Ureter (tissue), 1 donor: Measurements from ENCODE around the gene HMGN2. TPM values are rescaled to one million over a fixed set of nuclear protein-coding genes. Genes with fewer than 3 reads are reported as not detected.
"Not testable (repeated sequence)": the region's sequence is repeated elsewhere in the genome, so short reads cannot be mapped to it uniquely, and the experiment has no call there.

ENCODE experiments used
- DNase-seq: peaks from one replicate; pipeline ENCODE4 v3.0.0-alpha.2; 2020; ENCODE audit warnings: low spot score
- total RNA-seq: library from RNA; stranded (reverse); gene quantifications from one replicate; pipeline ENCODE4 v1.2.4, GENCODE V29; 2023
- donor health status: DM: yes; HTN: yes; CAD: no.

Gene HMGN2
- total RNA-seq, 1 donor from 2014 or later, result 400 TPM

GRCh38 chr1:26477446-26478152 is 5.4 kb downstream of the HMGN2 start:
- DNase-seq, result no peak

- DNase-seq, result no peak
These were observed 5.9 kb downstream of the HMGN2 start for GRCh38 chr1:26478159-26478558.

- DNase-seq, result no peak
These were observed 6.7 kb downstream of the HMGN2 start for GRCh38 chr1:26478988-26479387.

- no peak for DNase-seq
These were observed 10.7 kb downstream of the HMGN2 start for GRCh38 chr1:26482921-26483320.

GRCh38 chr1:26483980-26484379 is 11.7 kb downstream of the HMGN2 start:
- DNase-seq, result no peak

GRCh38 chr1:26490155-26490554 is 17.9 kb downstream of the HMGN2 start:
- DNase-seq, result no peak

- DNase-seq, result no peak
These were observed 21.0 kb downstream of the HMGN2 start for GRCh38 chr1:26493267-26493666.

- no peak for DNase-seq
These were observed 21.7 kb downstream of the HMGN2 start for GRCh38 chr1:26493938-26494337.

- DNase-seq, result no peak
These were observed 24.6 kb downstream of the HMGN2 start for GRCh38 chr1:26496861-26497260.

- no peak for DNase-seq
These were observed 26.7 kb downstream of the HMGN2 start for GRCh38 chr1:26498894-26499293.

- DNase-seq, result peak; percentile 95
These were observed 28.4 kb downstream of the HMGN2 start for GRCh38 chr1:26500488-26501175.

GRCh38 chr1:26510711-26511110 is 38.5 kb downstream of the HMGN2 start:
- DNase-seq, result not testable (repeated sequence)

- DNase-seq, result not testable (repeated sequence)
These were observed 43.6 kb downstream of the HMGN2 start for GRCh38 chr1:26515836-26516235.

- no peak for DNase-seq
These were observed 44.9 kb downstream of the HMGN2 start for GRCh38 chr1:26516987-26517765.

GRCh38 chr1:26517766-26518049 is 45.5 kb downstream of the HMGN2 start:
- no peak for DNase-seq

GRCh38 chr1:26518355-26518754 is 46.1 kb downstream of the HMGN2 start:
- no peak for DNase-seq

- DNase-seq, result no peak
These were observed 48.1 kb downstream of the HMGN2 start for GRCh38 chr1:26520339-26520738.

GRCh38 chr1:26521669-26522030 is 49.4 kb downstream of the HMGN2 start:
- no peak for DNase-seq

- no peak for DNase-seq
These were observed 49.8 kb downstream of the HMGN2 start for GRCh38 chr1:26522073-26522472.

- DNase-seq, result no peak
These were observed 51.9 kb downstream of the HMGN2 start for GRCh38 chr1:26524181-26524580.
